NCI-H146 (cell line): ENCODE data around the gene CYS1.
A peak's percentile ranks its signal among the peaks of the same experiment; 100 is the strongest.

Source experiments
- DNase-seq: peaks from one replicate; lab custom pipeline; 2025; lab: John Stamatoyannopoulos, UW

The CYS1 gene

DNA sequence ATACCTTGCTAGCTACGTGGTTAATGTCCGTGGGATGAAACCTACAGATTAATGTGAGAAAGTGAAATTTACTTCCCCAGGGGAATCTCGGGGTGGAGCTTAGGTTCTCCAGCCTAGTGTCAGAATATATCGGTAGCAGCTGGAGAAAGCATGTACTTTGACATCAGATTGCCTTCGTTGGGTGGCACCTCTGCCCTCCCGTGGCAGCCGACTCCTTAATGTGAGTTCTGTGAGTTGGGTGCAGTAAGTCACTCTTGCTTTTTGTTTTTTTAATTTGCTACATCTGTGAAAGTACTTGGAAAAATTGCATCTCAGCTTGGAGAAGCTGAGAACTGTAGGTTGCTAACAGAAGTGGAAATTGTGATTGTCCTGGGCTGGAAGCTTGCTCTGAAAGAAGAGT is 33.3 kb downstream of the CYS1 start:
- no peak for DNase-seq

GRCh38 chr2:10045561-10046355 is 34.5 kb downstream of the CYS1 start:
- DNase-seq: no peak

DNA sequence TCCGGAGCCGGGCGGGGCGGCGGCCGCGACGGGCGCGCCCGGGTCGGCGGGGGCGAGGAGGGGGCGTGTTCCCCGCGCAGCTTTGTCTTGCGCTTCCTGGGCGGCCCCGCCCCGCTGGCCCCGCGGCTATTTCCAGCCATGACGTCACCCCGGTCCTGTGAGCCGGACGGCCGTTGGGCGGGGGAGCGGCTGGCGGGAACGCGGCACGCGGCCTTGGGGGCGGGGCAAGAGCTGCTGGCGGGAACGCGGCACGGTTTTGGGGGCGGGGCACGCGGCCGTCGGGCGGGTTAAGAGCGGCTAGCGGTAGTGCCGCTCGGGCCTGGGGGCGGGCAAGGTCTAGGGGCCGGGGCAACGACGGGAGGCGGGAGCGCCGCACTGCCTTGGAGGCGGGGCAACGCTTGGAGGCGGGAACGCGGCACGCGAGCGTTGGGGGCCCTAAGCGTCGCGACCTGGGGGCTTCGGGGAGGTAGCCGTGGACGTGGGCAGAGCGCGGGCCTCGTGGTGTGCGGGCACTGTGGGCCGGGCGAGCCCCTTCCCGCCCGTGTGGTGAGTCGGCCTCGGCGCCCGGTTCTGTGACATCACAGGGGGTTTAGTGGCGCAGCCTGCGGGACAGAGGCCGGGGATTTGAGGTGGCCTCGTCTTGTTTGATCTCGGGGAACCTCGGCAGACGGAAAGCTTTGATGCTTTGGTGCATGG is 36.2 kb downstream of the CYS1 start:
- DNase-seq: peak; percentile 93

DNA sequence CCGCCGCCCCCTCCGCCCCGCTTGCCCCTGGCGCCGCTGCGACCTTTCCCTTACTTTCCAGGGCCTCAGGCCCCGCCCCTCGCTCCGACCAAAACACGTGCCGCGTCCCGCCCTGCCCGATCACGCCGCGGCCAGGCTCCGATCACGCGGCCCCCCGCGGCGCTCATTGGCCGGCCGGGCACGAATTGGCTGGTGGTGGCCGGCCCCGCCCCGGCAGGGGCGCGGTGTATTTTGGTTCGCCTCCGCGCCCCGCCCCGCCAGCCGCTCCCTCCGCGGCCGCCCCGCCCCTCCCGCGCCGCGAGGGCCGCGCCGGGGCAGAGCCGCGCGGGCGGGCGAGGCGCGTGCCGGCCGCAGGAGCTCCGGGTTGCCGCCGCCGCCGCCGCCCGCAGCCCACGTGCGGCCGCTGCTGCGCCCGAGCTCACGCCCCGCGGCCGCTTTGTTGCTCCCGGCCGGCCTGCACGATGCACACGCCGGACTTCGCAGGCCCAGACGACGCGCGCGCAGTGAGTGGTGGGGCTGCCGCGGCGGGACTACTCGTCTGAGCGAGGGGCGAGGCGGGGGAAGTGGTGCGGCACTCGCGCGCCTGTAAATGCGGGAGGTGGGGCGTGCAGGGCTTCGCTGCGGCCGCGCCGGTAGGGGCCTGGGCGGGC is 36.8 kb downstream of the CYS1 start, which contains the start of gene KLF11:
Gene KLF11, plus strand, starts transcription at position 295 of the 650 bp plus-strand sequence. Its CDS starts 167 bp downstream, at position 462.
- peak; percentile 90 for DNase-seq

GRCh38 chr2:10042301-10043161 is 37.7 kb downstream of the CYS1 start:
- peak; percentile 72 for DNase-seq

DNA sequence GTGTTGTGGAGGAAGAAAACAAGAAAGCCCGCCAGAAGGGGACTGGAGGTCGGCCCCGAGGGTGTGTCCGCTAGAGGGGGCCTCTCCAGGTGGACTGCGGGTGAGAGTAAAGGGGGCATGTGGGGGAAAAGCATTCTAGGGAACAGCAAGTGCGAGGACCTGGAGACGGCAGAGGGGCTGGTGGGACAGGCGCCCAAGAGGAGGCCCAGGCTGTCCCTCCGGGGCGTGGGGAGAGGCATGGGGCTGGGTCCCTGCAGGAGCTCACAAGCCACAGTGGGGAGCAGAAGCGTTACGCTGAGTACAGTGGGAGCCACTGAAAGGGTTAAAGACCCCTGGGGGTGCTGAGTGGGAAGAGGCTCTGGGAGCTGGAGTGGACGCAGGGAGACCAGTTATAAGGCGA is 38.5 kb downstream of the CYS1 start:
- peak; percentile 10 for DNase-seq

DNA sequence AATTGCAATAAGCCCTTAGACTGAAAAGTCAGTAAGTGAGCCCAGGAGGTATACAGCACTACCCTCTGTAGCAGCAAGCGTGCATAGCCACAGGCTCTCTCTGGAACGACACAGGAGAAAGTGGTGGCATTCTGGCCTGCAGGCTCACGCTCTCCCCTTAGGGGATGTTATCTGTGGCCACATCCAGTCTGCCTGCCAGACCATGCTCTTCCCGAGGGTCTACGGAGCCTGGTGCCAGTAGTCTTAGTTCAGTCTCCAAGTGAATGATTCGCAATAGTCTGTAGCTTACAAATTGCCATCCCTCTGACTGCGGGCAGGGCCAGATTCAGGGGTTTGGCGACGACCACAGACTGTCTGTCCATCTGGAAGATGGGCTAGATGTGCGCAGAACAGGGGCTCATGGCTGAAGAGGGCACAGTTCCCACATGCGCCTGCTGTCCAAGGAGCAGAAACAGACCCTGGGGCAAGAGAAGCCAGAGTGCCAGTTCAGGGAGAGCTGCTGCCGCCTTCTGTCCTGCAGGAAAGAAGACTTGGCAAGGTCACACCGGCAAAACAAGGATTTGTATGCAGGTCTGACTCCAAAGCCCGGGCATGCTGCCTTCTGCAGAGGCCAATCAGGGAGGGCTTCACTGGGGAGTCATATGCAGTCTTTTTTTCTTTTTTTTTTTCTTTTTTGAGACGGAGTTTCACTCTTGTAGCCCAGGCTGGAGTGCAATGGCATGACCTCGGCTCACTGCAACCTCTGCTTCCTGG is 40.4 kb downstream of the CYS1 start:
- no peak for DNase-seq

GRCh38 chr2:10038716-10039115 is 41.5 kb downstream of the CYS1 start:
- DNase-seq: no peak

GRCh38 chr2:10038123-10038522 is 42.1 kb downstream of the CYS1 start:
- DNase-seq: no peak

DNA sequence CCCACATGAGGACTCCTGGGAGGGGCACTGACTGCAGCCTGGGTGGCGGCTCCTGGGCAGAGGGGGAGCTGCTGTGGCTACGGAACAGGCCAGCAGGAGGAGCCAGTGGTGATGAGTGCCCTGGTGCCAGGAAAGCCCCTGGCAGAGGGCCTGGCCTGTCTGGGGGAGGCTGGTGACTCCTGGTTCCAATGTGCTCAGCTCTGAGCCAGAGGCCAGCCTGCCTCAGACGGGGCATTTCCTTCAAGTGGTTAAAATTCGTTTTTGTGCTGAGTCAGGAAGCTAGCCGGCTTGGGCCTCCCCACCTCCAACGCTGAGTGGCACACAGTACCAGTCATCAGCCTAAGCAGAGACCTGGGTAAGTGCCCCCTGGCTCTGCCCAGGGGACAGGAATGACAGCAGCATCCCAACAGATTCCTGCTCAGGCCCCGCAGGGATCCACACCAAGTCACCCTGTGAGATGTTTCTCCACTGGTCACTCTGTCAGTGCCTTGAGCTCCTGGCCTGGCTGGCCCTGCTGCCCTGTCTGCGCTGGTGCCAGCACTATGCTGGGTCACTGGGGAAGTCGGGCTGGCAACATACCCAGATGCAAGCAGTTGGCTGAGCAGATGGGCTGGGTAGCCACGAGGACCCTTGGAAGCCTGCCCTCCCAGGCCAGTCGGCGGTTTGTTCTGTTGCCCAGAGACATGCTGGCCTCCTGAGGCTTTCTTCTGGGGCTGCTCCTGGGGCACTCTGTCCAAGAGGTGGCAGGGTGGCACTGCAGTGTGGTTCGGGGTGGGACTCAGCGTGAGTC is 43.9 kb downstream of the CYS1 start:
- DNase-seq: no peak

- DNase-seq: no peak
These were observed 44.6 kb downstream of the CYS1 start for GRCh38 chr2:10035633-10036032.

GRCh38 chr2:10035053-10035422 is 45.2 kb downstream of the CYS1 start:
- DNase-seq: no peak

GRCh38 chr2:10034333-10035052 is 45.7 kb downstream of the CYS1 start:
- DNase-seq: no peak

GRCh38 chr2:10033251-10034006 is 46.8 kb downstream of the CYS1 start:
- no peak for DNase-seq

DNA sequence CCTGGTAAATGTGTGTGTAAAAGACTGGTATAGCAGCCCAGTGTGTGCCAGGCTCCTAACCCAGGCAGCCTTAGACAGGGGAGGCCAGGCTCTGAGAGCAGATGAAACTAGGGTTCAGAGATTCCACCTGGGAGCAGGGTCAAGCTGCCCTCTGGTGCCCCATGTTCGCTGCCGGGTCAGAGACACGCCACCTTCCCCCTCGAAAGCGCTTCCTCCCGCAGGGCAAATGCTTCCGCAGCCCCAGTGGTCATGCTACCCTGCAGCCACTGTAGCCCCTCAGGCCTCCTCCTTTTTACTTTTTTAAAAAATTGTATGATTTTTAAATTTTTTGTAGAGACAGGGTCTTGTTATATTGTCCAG is 47.5 kb downstream of the CYS1 start:
- DNase-seq: no peak

DNA sequence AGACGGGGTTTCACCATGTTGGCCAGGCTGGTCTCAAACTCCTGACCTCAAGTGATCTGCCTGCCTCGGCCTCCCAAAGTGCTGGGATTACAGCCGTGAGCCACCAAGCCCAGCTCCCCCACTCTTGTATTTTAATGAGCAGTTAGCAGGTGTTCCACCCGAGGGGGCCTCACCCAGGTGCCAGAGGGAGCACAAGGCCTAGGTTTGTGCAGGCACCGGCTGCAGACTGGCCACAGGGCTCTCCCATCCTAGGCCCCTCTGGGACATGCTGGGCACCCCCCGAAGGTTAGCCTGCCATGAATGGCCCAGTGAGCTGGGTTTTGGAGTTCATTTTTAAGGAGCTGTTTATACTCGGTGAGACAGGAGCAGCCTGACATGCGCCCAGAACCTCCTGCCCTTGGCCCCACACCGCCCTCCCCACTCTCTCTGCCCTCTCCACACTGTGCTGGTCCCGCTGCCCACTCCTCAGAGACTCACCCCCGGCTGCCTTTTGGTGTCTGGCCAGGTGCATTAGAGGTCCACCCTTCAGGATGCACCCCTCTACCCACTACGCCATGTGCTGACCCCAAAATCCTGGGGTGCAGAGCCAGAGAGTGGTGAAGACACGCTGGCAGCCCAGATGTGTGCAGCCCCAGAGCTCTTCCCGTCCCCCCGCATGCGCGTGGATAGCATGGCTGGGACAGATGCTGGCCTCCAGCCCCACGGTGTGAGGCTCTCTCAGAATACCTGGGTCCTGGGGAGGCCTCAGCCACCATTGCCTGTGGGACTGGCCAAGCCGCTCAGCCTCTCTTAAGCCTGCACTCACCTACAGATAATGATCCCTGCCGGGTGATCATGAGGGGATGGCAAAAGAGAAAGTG is 48.1 kb downstream of the CYS1 start:
- peak; percentile 8 for DNase-seq

DNA sequence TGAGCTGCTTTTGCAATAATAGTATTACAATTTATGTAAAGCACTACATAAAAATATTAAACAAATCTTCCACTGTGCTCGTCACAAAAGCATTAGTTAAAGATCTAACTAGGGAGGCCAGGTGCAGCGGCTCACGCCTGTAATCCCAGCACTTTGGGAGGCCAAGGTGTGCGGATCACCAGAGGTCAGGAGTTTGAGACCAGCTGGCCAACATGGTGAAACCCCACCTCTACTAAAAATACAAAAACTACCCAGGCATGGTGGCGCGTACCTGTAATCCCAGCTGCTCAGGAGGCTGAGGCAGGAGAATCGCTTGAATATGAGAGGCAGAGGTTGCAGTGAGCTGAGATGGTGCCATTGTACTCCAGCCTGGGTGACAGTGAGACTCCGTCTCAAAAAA is 49.4 kb downstream of the CYS1 start:
- peak; percentile 11 for DNase-seq

DNA sequence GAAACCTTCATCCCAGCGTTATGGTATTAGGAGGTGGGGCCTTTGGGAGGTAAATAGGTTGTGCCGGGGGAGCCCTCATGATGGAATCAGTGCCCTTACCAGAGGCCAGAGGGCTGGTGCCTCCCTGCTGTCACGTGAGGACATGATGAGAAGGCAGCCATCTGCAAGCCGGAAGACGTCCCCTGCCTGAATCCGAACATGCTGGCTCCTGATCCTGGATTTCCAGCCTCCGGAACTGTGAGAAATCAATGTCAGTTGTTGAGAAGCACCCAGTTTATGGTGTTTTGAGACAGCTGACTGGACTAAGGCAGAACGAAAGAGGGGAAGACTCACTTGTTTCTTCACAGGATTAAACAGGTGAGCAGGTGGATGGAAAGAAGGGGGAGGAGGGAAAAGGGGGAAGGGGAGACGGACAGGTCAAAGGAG is 49.9 kb downstream of the CYS1 start:
- peak; percentile 88 for DNase-seq
